Activated T-helper 1 cell treated with anti-CD3 and anti-CD28 coated beads, Interleukin-12 subunit alpha, Interleukin-12 subunit beta, Interleukin-2, Interleukin-4 antibody, amounts not matched to agents 30 ng/mL and 10 ng/mL and 1 ng/mL, durations not matched to agents 14 hours and 24 hours and 36 hours (primary cell): Measurements from ENCODE around the gene KIAA1755. TPM values are rescaled to one million over a fixed set of nuclear protein-coding genes. Genes with fewer than 3 reads are reported as not detected.

Source experiments
- DNase-seq: peaks from one replicate; pipeline ENCODE4 v3.0.0; 2021; ENCODE audit warnings: low spot score
- H3K27ac Mint-ChIP-seq: one replicate; pipeline ENCODE4 v1.8.0; 2021; ENCODE audit warnings: mild to moderate bottlenecking, mixed read lengths
- H3K27me3 Mint-ChIP-seq: one replicate; pipeline ENCODE4 v1.8.0; 2022; ENCODE audit warnings: mild to moderate bottlenecking, moderate library complexity, mixed read lengths; ENCODE audit not compliant: insufficient read depth
- H3K36me3 Mint-ChIP-seq: one replicate; pipeline ENCODE4 v1.8.0; 2021; ENCODE audit warnings: low read depth, mixed read lengths
- H3K4me1 Mint-ChIP-seq: one replicate; pipeline ENCODE4 v1.8.0; 2021; ENCODE audit warnings: low read depth, mixed read lengths
- H3K4me3 Mint-ChIP-seq: one replicate; pipeline ENCODE4 v1.8.0; 2021; ENCODE audit warnings: mild to moderate bottlenecking, moderate library complexity, mixed read lengths
- H3K9me3 Mint-ChIP-seq: one replicate; pipeline ENCODE4 v1.8.0; 2021; ENCODE audit warnings: mixed read lengths
- intact Hi-C: fragments of 100-400 bp; cut with micrococcal nuclease; formaldehyde crosslinking; loops from one replicate; pipeline ENCODE4 v1.15.1; 2024
- total RNA-seq: library from RNA; stranded (reverse); gene quantifications from 2 replicates; pipeline ENCODE4 v1.2.3, GENCODE V29; 2022

KIAA1755 gene
- total RNA-seq, 1 donor from 2014 or later, result not detected

DNA sequence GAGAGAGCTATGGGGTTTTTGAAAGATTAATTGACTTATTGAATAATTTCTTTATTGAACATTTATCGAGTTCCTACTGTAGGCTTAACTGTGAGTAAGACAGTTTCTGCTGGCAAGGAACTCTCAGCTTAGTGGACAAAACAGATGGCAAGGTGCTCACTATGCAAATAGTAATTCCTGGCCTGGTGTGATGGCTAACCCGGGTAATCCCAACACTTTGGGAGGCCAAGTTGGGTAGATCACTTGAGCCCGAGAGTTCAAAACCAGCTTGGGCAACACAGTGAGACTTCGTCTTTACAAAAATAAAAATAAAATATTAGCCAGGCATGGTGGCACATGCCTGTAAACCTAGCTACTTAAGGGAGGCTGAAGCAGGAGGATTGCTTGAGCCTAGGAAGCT lies 82.0 kb downstream of the KIAA1755 start:
- no peaks in the 10 kb centered on the region for H3K36me3 Mint-ChIP-seq
- H3K4me3 Mint-ChIP-seq, result no peak overlapping the region
- H3K4me1 Mint-ChIP-seq, result no peaks in the 10 kb centered on the region
- intact Hi-C loops, result no loop called here
- no peak overlapping the region for H3K27ac Mint-ChIP-seq
- peaks cover 3% of the 10 kb centered on the region for H3K27me3 Mint-ChIP-seq
- no peaks in the 10 kb centered on the region for H3K9me3 Mint-ChIP-seq
- DNase-seq, result no peak

DNA sequence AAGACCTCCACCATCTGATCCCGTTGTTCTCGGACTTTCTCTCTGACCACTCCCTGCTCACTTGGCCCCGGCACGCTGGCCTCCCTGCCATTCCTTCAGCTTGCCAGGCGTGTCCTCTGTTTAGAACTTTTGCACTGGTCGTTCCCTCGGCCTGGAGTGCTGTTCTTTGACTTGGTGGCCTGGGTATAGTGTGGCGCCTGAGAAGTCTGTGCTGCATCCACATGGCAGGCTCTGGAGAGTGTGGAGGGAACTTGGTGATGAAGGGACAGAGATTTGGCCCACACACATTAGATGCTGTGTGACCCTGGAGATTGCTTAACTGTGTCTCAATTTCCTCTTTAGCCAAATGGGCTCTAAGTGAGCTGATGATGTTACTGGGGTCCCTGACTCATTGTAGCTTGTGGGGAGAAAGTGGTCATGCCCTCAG lies 82.5 kb downstream of the KIAA1755 start:
- intact Hi-C loops, result no loop called here
- Mint-ChIP-seq H3K27ac (no peak overlapping the region), H3K4me1 (no peaks in the 10 kb centered on the region), H3K9me3 (no peaks in the 10 kb centered on the region), H3K27me3 (peaks cover 3% of the 10 kb centered on the region), H3K4me3 (no peak overlapping the region), H3K36me3 (no peaks in the 10 kb centered on the region)
- no peak for DNase-seq

DNA sequence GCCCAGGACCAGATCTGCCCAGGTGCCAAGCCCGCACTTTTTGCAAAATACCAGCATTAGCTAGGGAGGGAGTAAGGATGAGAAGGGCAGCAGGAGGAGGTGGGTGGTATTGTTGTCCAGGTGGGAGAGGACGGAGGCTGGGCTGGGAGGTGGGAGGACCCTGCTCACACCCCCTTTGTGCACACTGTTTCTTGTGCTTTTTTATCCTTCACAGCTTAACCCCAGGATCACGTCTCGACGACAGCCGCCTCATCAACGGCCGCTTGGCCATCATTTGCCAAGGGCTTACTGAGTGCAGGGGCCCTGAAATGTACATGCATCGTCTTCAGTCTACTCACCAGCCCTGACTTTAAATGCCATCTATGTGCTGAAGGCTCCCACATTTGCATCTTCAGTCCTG lies 83.3 kb downstream of the KIAA1755 start:
- no peak for DNase-seq
- Mint-ChIP-seq H3K9me3 (no peaks in the 10 kb centered on the region), H3K4me3 (no peak overlapping the region), H3K27me3 (peaks cover 3% of the 10 kb centered on the region), H3K27ac (no peak overlapping the region), H3K4me1 (no peaks in the 10 kb centered on the region), H3K36me3 (no peaks in the 10 kb centered on the region)
- intact Hi-C loops, result no loop called here

DNA sequence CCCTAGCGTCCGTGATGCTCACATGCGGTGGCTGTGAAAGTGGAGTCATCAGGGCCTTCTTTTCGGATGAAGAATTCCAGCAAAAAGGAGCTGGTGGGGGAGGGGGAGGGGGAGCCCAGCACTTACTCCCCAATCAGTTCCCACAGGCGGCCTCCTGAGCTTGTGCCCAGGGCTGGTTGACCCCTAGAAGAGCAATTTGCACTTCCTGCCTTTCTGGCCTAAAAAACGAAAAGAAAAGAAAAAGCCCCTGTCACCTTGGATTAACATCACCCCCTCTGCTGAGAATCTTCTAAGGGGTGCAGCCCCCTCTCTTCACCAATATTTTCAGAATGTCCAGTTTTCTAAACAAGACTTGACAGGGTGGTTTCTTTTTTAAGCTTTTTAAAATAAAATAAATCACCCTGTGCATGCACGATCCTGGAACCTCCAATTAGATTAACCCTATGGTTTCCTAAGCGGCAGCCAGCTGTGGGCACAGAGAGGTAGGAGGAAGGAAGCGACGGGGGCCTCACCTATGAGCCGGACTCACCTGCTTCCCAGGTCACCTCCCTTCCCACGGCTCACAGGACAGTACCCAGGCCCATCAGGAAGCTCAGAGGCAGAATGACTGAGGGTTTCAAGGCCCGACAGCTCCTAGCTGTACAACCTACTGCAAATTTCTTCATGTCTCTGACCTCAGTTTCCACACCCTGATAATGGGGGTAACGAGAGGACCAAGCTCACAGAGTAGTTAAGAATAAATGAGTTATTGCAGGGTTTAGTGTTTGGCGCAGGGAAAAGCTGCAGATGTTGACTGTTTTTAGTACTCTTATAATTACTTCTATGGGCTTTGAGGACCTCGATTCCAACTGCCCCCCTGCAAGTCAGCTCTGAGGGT lies 85.0 kb downstream of the KIAA1755 start:
- H3K36me3 Mint-ChIP-seq, result no peaks in the 10 kb centered on the region
- H3K27me3 Mint-ChIP-seq, result peaks cover 3% of the 10 kb centered on the region
- no peaks in the 10 kb centered on the region for H3K4me1 Mint-ChIP-seq
- intact Hi-C loops, result no loop called here
- H3K27ac Mint-ChIP-seq, result no peak overlapping the region
- no peak overlapping the region for H3K4me3 Mint-ChIP-seq
- DNase-seq, result no peak
- H3K9me3 Mint-ChIP-seq, result no peaks in the 10 kb centered on the region

DNA sequence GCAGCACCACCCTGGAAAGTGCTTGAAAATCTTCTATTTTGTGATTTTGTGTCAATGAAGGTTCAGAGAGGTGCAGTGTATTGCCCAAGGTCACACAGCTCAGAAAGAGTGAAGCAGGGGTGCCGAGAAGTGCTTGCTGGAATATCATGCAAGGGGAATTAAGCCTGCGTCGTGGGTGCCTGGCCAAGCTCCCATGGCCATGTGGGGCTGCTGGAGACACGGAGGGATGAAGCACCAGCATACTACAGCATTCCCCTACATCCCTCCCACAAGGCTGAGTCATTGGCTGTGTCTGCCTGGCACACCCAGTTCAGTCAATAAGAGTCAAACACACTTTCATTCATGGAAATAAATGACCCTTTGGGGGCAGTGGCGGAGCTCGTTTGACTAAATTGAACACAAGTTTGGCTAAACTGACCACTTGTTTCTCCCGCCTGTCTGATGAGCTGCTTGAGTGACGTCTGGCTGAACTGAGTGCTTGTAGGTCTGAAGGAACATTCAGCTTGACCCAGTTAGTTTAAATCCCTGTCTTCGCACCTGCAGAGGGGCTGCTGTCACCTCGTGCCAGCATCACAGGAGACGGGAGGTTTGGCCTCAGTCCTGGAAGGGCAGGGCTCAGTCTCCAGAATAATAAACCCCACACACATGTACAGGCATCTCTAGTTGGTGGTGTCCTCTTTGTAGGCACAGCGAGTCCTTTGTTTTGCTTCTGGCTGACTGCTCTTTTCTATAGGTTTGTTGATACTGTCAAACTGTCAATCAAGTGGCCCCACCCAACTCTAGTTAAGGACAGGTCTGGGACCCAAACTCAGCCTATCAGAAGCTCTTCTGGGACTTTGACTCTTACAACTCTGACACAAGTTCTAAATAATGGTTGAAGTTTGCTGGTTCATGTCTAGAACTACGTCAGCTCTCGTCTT lies 87.0 kb downstream of the KIAA1755 start:
- no peaks in the 10 kb centered on the region for H3K36me3 Mint-ChIP-seq
- no peak for DNase-seq
- no peaks in the 10 kb centered on the region for H3K9me3 Mint-ChIP-seq
- H3K4me1 Mint-ChIP-seq, result peaks cover 15% of the 10 kb centered on the region
- H3K4me3 Mint-ChIP-seq, result no peak overlapping the region
- peaks cover 3% of the 10 kb centered on the region for H3K27me3 Mint-ChIP-seq
- H3K27ac Mint-ChIP-seq, result no peak overlapping the region
- intact Hi-C loops, result no loop called here

DNA sequence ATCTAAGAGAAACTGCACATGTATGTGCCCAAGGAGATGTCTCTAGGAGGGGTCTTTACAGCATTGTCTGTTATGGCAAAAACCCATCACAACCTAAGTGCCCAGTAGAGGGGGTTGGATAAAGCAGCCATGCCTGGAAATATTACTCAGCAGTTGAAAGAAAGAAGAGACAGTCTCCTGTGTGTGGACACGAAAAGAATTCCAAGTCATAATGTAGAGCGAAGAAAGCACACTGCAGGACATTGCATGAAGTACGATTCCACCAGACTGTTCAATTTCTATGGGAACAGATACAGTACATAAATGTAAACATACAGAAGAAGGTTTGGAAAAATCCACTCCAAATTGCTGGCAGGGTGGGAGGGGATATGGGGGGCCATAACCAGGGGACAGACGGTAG lies 88.1 kb downstream of the KIAA1755 start:
- Mint-ChIP-seq H3K27me3 (peaks cover 2% of the 10 kb centered on the region), H3K9me3 (no peaks in the 10 kb centered on the region), H3K36me3 (no peaks in the 10 kb centered on the region), H3K4me3 (no peak overlapping the region), H3K4me1 (peaks cover 24% of the 10 kb centered on the region), H3K27ac (no peak overlapping the region)
- no peak for DNase-seq
- intact Hi-C loops, result no loop called here

DNA sequence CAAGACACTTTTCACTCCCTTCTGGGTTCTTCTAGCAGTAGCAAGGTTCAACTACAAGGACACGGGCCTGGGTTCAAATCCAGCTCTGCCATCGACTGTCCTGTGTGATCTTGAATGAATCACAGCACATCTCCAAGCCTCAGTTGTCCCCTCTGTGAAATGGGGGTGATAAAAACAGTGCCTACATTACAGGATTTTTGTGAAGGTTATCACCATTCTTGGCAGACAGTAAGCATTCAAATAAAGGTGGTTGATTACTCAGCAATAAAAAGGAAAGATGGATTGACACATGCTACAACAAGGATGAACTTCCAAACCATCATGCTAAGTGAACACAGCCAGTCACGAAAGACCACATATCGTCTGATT lies 88.9 kb downstream of the KIAA1755 start:
- H3K27ac Mint-ChIP-seq, result no peak overlapping the region
- H3K36me3 Mint-ChIP-seq, result no peaks in the 10 kb centered on the region
- H3K4me3 Mint-ChIP-seq, result no peak overlapping the region
- peaks cover 24% of the 10 kb centered on the region for H3K4me1 Mint-ChIP-seq
- H3K9me3 Mint-ChIP-seq, result no peaks in the 10 kb centered on the region
- no peak for DNase-seq
- H3K27me3 Mint-ChIP-seq, result no peaks in the 10 kb centered on the region
- intact Hi-C loops, result no loop called here

DNA sequence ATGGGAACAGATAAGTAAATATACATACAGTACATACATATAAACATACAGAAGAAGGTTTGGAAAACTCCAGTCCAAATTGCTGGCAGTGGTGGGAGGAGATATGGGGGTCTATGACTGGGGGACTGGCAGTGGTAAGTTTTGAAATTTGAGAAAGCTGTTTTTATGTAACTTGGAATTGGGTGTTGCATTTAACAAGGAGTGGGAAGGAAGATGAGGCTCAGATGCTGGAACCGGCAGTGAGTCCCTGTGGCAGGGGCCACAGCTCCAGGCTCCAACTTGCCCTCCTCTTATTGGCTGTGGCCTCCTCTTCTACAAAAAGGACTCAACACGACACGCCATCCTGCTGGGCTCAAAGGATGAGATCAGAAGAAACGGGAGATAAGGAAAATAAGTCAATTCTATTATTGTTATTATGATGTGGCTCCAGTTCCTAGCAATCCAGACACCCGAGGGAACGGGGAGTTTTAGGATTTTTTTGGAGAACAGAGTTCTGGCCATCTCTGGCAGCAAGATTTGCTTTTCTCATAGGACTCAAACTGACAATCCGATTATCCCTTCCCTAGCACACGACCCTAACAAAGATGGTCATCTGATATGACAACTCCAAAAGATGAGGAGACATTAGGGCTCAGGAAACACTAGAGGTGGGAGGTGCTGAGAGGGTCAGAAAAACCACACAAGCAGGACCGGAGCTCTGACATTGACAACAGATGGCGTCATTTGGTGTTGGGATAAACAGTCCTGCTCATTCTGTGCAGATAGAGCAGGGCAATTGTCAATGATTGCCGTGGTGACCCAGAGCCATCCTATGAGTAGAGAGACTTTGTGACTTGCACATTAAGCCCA lies 89.5 kb downstream of the KIAA1755 start:
- intact Hi-C loops, result no loop called here
- no peaks in the 10 kb centered on the region for H3K27me3 Mint-ChIP-seq
- no peaks in the 10 kb centered on the region for H3K36me3 Mint-ChIP-seq
- DNase-seq, result no peak
- no peak overlapping the region for H3K27ac Mint-ChIP-seq
- no peak overlapping the region for H3K4me3 Mint-ChIP-seq
- H3K4me1 Mint-ChIP-seq, result peaks cover 24% of the 10 kb centered on the region
- H3K9me3 Mint-ChIP-seq, result no peaks in the 10 kb centered on the region

DNA sequence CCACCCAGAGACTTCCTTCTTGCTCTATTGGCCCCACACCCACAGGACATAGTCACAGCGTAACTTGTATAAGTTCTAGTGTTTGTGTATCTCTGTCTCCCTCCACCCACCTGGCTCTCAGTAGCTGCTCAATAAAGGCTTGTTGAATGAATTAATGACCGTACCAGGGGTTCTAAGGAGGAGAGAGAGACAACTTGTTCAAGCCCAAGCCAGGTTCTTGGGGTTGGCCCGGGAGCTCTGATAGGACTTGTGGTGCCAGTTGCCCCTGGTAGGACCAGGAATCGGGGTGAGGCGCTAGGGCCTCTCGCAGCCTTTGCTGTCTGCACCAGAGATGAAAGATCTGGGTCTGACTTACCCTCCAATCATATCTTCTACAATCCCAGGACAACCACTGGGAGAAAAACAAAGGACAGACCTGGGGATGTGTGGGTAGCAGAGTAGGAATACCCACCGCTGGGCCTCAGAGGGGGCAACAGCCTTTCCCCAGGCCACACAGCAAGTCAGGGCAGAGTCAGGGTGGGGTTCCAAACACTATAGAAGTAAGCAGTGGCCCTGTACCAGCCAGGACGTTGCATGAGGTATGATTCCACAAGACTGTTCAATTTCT lies 90.2 kb downstream of the KIAA1755 start:
- H3K9me3 Mint-ChIP-seq, result no peaks in the 10 kb centered on the region

DNA sequence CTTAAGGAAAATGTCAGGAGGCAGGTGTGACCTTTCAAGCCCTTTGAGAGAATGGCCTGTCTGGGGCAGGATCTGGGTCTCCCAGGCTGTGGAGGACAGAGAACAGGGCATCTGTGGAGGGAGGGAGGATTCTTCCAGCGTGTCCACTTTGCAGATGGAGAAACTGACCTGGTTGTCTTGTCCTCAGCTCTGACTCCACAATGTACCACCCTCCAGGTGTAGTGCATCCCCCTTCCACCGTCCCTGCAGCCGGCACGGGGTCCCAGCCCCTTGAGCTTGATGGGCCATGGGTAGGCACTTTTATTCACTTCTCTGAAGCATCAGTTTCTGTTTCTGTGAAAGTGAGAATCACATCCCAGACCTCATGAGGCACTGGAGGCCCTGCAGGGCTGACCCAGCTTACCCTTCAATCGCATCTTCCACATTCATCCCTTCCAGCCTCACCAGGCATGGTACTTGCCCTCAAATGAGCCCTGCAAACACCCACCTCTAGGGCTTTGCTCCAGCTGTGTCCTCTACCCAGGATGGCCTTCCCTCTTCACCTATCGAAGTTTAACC lies 90.8 kb downstream of the KIAA1755 start:
- intact Hi-C loops, result no loop called here
- no peaks in the 10 kb centered on the region for H3K27me3 Mint-ChIP-seq
- peaks cover 31% of the 10 kb centered on the region for H3K4me1 Mint-ChIP-seq
- no peaks in the 10 kb centered on the region for H3K9me3 Mint-ChIP-seq
- H3K4me3 Mint-ChIP-seq, result no peak overlapping the region
- H3K27ac Mint-ChIP-seq, result no peak overlapping the region
- DNase-seq, result no peak
- no peaks in the 10 kb centered on the region for H3K36me3 Mint-ChIP-seq

More for the DNA sequence above, 90.2 kb downstream of the KIAA1755 start:
- H3K4me1 Mint-ChIP-seq, result peaks cover 30% of the 10 kb centered on the region
- H3K4me3 Mint-ChIP-seq, result no peak overlapping the region
- no peaks in the 10 kb centered on the region for H3K36me3 Mint-ChIP-seq
- H3K27me3 Mint-ChIP-seq, result no peaks in the 10 kb centered on the region
- intact Hi-C loops, result no loop called here
- DNase-seq, result no peak
- no peak overlapping the region for H3K27ac Mint-ChIP-seq

DNA sequence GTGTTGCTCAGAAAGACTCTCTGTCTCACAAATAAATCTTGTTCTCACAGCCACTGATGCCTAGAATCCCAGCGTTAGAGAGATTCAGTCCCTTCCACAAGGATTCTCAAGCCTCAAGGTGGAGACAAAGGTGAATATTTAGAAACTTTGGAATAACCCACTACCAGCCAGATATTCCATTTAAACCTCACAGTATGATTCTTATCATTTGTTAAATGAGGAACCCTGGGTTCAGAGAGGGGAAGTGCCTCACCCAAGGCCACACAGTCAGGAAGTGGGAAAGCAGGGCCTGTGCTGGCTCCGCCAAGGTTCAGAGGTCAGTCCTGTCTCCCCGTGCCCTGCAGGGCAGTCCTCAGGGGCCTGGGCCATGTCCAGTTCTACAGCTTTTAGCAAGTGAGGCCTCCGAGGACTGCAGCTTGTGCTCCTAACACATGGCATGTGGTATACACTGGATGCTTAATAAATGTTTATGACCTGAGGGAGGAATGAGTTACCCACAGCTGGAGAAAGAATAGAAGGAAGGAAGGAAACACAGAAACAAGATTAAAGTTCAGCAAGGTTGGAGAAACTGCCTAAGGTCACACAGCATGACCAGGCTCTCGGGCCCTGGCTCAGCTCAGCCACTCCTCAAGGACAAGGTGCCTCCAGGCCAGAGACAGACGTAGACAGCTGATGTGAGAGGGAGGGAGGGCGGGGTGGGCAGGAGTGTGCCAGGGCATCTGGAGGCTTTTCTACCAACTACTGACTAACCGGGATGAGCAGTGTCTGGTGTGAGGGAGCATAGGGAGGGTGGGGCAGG lies 91.5 kb downstream of the KIAA1755 start:
- Mint-ChIP-seq H3K4me1 (peaks cover 31% of the 10 kb centered on the region), H3K27me3 (no peaks in the 10 kb centered on the region), H3K9me3 (no peaks in the 10 kb centered on the region), H3K4me3 (no peak overlapping the region), H3K36me3 (no peaks in the 10 kb centered on the region), H3K27ac (peak overlapping the region; percentile 3)
- intact Hi-C loops, result no loop called here
- no peak for DNase-seq
